Forelimb muscle (tissue), 1 donor: ENCODE data around the gene MYMX. TPM values are rescaled to one million over a fixed set of nuclear protein-coding genes. Genes with fewer than 3 reads are reported as not detected.

Experiments used
- DNase-seq: peaks from one replicate; pipeline ENCODE4 v3.0.0-alpha.2; 2013; ENCODE audit warnings: low read depth
- polyA plus RNA-seq: library from polyadenylated mRNA; unstranded; fragments of 120-200 nt; gene quantifications from one replicate; pipeline ENCODE4 v1.2.1, GENCODE V29; 2013; ENCODE audit not compliant: insufficient read length

Gene MYMX
- polyA plus RNA-seq, 1 donor: 21.9 TPM

- DNase-seq: no peak
Observed at GRCh38 chr6:44250718-44251123, 34.0 kb downstream of the MYMX start.

DNA sequence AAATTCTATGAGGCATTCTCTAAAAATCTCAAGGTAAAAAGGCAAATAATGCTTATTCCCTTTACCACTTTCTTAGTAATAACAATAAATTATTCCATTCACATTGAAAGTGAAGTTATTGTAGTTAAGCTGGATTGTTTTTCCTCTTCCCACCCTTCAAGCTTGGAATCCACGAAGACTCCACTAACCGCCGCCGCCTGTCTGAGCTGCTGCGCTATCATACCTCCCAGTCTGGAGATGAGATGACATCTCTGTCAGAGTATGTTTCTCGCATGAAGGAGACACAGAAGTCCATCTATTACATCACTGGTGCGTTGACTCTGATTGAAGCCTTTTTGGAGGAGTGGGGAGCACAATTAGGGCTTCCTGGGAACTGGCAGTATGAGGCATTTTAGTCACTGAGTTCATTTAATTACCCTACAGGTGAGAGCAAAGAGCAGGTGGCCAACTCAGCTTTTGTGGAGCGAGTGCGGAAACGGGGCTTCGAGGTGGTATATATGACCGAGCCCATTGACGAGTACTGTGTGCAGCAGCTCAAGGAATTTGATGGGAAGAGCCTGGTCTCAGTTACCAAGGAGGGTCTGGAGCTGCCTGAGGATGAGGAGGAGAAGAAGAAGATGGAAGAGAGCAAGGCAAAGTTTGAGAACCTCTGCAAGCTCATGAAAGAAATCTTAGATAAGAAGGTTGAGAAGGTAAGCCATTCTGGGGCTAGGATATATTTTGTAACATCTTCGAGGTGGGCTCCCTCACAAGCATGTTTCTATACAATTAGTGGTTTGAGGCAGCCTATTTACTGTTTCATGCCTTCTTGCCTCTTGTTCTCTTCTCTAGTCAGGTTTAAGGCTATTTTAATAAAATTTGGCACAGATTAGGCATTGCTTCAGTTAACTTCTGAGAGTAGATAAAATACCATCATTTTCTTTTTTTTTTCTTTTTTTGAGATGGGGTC, 35.1 kb downstream of the MYMX start:
- DNase-seq: no peak

DNA sequence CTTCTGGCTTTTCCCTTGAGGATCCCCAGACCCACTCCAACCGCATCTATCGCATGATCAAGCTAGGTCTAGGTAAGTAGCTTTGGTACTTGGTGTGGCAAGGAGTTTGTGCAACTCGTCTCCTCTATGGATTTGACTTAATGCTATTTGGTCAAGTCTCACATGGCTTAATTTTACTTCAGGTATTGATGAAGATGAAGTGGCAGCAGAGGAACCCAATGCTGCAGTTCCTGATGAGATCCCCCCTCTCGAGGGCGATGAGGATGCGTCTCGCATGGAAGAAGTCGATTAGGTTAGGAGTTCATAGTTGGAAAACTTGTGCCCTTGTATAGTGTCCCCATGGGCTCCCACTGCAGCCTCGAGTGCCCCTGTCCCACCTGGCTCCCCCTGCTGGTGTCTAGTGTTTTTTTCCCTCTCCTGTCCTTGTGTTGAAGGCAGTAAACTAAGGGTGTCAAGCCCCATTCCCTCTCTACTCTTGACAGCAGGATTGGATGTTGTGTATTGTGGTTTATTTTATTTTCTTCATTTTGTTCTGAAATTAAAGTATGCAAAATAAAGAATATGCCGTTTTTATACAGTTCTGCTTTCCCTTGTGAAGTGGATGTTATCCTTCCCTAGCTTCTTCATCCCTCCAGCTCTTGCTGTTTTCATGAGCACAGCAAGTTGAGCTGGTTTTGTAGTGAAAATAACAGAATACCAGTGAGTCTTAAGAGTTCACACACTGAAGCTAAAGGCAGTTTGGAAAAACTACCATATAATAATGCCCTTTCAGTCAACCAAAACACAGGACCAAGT, 36.8 kb downstream of the MYMX start:
- DNase-seq: no peak

DNA sequence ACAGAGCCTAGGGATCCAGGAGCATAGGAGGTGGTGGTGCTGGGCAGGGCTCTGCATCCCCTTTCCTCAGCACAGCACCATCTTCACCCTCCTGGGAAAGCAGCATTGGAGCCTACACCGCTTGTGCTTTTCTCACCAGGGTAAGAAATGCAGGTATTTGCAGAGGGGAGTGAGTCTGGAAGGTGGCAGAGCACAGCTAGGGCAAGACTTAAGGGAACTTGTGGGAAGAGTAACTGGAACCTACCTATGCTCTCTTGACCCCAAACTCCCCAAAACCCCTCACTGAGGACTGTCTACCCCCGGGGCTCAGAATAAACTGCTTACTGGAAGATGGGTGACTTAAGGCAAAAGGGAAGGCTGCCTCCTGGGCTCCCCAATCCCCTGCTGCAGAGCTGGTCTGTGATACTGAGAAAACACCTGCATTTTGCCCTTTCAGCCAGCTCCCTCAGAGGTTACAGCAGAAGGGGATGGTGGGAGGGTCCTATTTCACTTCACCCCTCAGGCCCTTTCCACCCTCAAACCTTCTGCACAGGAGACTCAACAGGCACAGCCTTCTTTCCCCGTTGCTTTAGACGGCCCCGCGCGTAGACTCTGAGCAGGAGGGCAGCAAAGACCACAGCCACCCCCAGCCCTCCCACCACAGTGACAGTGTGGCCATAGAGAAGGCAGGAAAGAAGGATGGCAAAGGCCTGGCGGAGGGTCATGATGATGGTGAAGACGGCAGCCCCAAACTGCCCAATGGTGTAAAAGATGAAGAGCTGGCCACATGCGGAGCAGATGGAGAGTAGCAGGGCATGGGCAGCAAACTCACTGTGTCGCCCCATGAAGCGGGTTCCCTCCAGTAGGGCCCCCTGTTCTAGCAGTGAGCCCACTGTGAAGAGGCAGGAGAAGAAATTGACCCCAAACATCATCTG, 37.7 kb downstream of the MYMX start:
- no peak for DNase-seq

DNA sequence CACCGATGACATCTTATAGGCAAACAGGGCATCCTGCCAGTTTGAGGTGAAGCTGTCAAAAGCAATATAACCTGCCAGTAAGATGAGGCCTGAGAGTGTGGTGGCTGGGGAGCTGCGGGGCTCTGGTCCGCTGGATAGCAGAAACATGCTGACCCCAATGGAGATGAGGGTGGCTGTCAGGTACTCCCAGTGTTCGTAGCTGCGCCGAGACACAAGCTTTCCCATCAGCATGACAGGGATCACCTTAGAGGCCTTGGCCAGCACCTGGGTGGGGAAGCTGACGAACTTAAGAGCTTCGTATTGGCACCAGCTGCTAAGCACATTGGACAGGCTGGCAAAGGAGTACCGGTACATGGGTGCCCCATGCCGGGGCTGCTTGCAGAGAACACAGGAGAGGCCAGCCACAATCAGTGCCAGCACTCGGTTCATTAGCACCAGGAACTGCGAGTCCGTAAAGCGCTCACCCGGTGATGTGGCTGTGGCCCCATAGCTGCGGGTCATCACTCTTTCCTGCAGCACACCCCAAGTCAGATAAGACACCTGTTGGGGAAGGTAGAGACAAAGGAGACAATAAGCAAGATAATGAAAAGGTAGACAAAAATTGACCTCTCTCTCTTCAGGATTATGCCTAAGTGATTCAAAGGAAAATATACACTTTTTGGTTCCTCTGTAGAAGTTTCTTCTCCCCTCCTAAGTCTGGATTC, 38.5 kb downstream of the MYMX start:
- DNase-seq: no peak

DNA sequence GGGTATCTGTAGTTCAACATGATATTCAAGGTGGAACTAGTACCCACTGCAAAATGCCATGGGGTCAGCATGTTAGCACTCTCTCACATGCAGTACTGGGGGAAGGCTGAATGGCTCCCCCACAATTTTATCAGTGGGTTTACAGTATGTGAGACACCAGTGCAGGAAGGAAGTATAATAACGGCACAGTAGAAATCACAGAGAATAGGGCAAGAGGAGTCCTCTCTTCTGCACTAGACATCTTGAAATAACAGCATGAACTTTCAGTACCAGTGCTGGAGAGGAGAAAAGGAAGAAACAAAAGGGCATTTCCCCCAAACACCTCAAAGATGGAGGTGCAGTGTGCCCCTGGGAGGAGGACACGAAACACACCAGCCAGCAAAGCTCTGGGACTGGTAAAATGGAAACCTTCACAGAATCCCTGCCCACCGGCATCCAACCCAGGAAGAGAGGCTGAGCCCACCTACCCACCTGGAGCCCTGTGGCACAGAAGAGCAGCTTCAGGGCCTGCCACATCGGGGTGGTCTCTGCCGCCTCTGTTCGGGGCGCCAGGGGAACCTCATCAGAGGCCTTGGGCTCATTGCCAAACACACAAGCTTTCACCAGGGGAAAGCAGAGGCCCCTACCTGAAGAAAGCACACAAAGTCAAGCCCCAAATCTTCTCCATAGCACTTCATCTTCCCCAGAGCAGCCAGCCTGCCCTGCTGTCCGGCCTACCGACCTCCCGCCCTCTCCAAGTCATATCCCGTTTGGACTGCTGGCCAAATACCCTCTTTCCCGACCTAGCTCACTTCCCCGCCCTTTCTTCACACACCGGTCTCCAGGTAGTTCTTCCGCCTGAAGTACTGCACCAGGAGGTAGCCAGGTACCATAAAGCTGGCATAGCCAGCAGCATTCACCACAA, 39.4 kb downstream of the MYMX start:
- no peak for DNase-seq

GRCh38 chr6:44256775-44257024, 40.0 kb downstream of the MYMX start:
- DNase-seq: no peak

DNA sequence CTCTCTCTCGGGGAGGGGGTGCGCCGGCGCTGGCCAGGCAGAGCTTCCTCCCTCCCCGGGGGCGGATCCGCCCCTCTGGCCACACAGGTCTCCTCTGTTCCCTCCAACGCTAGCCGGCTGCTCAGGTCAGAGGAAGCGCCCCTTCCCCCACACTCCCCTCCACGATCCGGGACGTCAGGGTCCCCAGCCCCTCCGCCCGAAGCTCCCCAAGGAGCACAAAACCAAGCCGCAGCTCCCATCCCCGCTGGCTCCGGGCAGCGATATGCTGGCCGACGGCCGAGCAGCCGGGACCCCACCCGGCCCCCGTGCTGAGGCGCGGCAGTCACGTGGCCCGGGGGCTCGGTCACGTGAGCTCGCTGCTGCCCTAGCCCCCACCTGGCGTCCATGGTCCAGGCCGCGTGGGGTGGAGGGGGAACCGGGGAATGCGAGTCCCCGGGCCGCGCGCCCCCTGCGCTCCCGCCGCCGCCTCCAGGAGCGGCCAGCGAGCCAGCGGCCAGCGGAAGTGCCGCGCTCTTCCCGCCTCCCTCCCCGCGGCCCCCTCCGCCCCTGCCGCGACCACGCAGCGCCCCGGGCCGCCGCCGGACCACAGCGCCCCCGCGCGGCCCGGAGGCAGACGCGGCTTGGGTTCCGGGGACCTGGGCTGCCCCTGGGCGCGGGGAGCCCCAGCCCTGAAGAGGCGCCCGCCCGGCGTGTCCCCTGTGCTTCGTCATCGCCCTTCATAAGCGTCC, 40.5 kb downstream of the MYMX start, which contains the start of gene SLC35B2:
TSS of gene SLC35B2 (minus strand) at position 504 of the 728 bp plus-strand sequence. CDS start at position 386, 118 bp downstream.
- DNase-seq: no peak

DNA sequence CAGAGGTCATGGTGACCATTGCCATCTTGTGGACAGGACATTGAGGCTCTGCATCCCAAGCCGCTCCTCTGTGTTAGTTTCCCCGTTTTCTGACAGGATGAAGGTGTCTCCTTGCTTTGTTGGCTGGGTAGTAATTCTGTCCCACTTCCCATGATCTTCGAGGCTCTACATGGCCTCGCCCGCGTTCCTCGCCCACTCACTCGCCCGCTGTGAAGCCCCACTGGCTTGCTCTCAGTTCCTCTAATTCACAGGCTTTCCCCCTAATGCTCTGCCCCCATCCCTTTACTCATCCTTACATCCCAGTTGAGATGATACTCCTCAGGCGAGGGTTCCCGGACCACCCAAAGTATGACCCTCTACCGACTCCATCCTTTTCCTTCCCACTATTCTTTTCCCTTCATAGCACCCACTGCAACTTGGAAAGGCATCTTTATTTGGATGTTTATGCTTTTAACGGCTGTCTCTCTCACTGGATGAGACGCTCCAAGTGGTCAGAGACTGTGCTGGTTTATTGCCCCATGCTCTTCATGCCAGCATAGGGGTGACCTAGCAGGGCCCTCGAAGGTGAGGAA, 41.1 kb downstream of the MYMX start:
- DNase-seq: no peak

GRCh38 chr6:44258325-44258863, 41.7 kb downstream of the MYMX start:
- no peak for DNase-seq

DNA sequence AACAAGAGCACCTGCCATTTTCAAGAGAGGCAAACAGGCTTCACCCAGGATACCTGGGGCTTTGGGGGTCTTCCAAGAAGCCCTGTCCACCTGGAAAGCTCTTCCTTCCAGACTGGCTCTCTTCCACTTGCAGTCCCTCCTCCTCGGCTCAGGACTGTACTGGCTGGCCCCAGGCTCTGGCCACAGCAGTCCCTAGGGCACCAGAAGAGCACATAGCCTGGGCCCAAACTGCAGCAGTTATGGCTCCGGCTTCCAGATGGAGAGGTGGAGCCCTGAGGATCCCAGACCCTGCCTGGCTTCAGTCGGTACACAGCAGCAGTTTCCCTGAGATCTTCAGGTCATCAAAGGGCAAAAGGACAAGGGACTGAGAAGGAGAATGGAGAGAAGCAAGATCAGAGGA, 42.2 kb downstream of the MYMX start:
- no peak for DNase-seq

GRCh38 chr6:44260011-44260410, 43.3 kb downstream of the MYMX start:
- DNase-seq: no peak

GRCh38 chr6:44260451-44261297, 43.9 kb downstream of the MYMX start:
- DNase-seq: no peak

- DNase-seq: no peak
Observed at GRCh38 chr6:44261581-44261980, 44.9 kb downstream of the MYMX start.

GRCh38 chr6:44262467-44263353, 46.0 kb downstream of the MYMX start:
- DNase-seq: no peak

DNA sequence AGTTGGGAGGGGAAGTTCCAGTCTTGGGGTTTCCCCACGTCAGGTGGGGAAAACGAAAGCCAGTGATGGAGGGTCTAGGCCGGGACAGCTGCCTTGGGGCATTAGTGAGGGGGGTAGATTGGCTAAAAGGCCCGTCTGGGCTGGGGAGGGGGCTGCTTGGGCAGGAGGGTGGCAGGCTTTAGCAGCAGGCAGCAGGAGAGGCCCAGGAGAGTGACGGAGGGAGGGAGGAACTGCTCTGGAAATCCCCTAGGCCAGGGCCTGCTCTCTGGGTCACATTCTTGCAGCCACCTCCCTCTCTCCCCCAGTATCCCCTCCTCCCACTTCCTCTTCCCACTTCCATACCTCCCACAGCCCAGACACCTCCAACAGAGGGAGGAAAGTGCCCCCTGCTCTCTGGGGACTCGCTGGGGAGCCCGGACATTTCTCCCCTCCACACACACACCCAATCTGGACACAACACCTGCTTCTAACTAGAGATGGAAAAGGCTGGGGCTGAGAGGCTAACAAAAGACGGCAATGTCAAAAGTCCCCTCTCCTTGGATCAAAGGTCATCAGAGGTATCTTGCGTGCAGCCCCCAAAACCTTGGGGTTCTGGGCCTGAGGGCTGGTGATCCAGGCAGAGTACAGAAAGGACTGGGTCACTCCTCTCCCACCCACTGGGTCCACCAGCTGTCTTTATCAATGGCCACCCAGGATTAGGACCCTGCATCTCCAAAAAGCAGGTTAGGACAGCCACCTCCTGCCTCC, 46.8 kb downstream of the MYMX start:
- DNase-seq: no peak
